ENCODE data around the gene RNF180. TPM values are rescaled to one million over a fixed set of nuclear protein-coding genes. Genes with fewer than 3 reads are reported as not detected.

RNF180 gene
- total and polyA plus RNA-seq, 2 donors (not counting 3 experiments of a cell fraction or from before 2014, with no cell fraction given), result 0.62 to 5.6 TPM

- H3K27me3 ChIP-seq (ENCODE audit: control insufficient read depth in 2 of 2, insufficient read depth in 2 of 2, low read length in 2 of 2), result no peaks in the 10 kb centered on the region
- dilution Hi-C loops (cut with MboI; ENCODE audit: extremely low pct_ligation_motif_present, low sequenced_read_pairs) (no loop called here), intact Hi-C loops (cut with micrococcal nuclease) (no loop called here)
- no peaks in the 10 kb centered on the region for H3K4me1 ChIP-seq (ENCODE audit: control insufficient read depth, extremely low read depth, insufficient read depth, low read length)
- POLR2A ChIA-PET, result no interaction called here
- DNase-seq (ENCODE audit: low read depth, low spot score) (no peak), FAIRE-seq (no peak)
- H3K79me2 ChIP-seq (ENCODE audit: control insufficient read depth, insufficient read depth, low read length), result no peaks in the 10 kb centered on the region
- no peak overlapping the region for H3K27ac ChIP-seq (ENCODE audit: insufficient read depth, low read depth, low read length)
- CTCF ChIA-PET, result no interaction called here
- TF ChIP-seq JUN (IDR thresholded peaks at IDR 0.05; ENCODE audit: borderline replicate concordance, insufficient read depth, insufficient read length, low read depth) (no peak), POLR2AphosphoS5 (IDR thresholded peaks at IDR 0.05; ENCODE audit: insufficient read depth, low read depth, low read length) (no peak), MYC (IDR thresholded peaks at IDR 0.05; ENCODE audit: low read depth, low read length) (no peak), POLR2A (IDR thresholded peaks at IDR 0.05; ENCODE audit: low read depth, low read length) (no peak), GATA2 (IDR thresholded peaks at IDR 0.05; ENCODE audit: insufficient read depth, insufficient read length, low read depth, low read length) (no peak), FOS (IDR thresholded peaks at IDR 0.05; ENCODE audit: borderline replicate concordance, insufficient read depth, low read length) (no peak), EZH2 (IDR thresholded peaks at IDR 0.05; ENCODE audit: borderline replicate concordance, low read depth, low read length, severe bottlenecking) (no peak), CTCF (IDR thresholded peaks at IDR 0.05; ENCODE audit: extremely low read depth in 1 of 2, insufficient read depth in 1 of 2, low read depth in 1 of 2, low read length in 2 of 2) (no peak), MAX (IDR thresholded peaks at IDR 0.05; ENCODE audit: insufficient read depth, insufficient read length) (no peak)
- no TSS peak for BruUV-seq (replicated peaks)
- no peak overlapping the region for H3K4me3 ChIP-seq (replicated peaks in 1 of 3; ENCODE audit: insufficient read depth in 1 of 3, low read depth in 1 of 3, low read length in 3 of 3)
- H4K20me1 ChIP-seq (replicated peaks; ENCODE audit: control insufficient read depth, extremely low read depth, insufficient read depth, low read length), result no peaks in the 10 kb centered on the region
- no peaks in the 10 kb centered on the region for H3K9me1 ChIP-seq (replicated peaks; ENCODE audit: control insufficient read depth, extremely low read depth, insufficient read depth, low read length)
- no peak overlapping the region for H2AFZ ChIP-seq (ENCODE audit: low read depth, low read length)
- H3K36me3 ChIP-seq (ENCODE audit: control insufficient read depth in 2 of 2, extremely low read depth in 1 of 2, insufficient read depth in 2 of 2, low read length in 2 of 2), result no peaks in the 10 kb centered on the region
- H3K9ac ChIP-seq (replicated peaks; ENCODE audit: extremely low read depth, insufficient read depth, low read length), result no peak overlapping the region
- H3K9me3 ChIP-seq (replicated peaks; ENCODE audit: control insufficient read depth, insufficient read depth, low read length), result no peaks in the 10 kb centered on the region
- no peak overlapping the region for H3K4me2 ChIP-seq (ENCODE audit: insufficient read depth, low read length)
These were observed 146.8 kb downstream of the RNF180 start for GRCh38 chr5:64312491-64312890.

All from endothelial cell of umbilical vein (primary cell).